ENCODE data around the gene SFRP5.

Gene SFRP5

GRCh38 chr10:97785231-97785630 lies 13.4 kb upstream of the SFRP5 start:
- peaks cover 0 to 25% of the 10 kb centered on the region in 2 donors for H3K27me3 ChIP-seq
- no peak for DNase-seq
- TF ChIP-seq CTCF (IDR thresholded peaks at IDR 0.05), result no peak
- no peak overlapping the region for H3K4me3 ChIP-seq
- intact Hi-C loops (cut with DNase I; ENCODE audit: low total_unique reads), result no loop called here
- H3K27ac ChIP-seq, result no peak overlapping the region
- no peaks in the 10 kb centered on the region for H3K36me3 ChIP-seq
- H3K9me3 ChIP-seq, result no peaks in the 10 kb centered on the region
- peaks cover 0 to 16% (median 7%) of the 10 kb centered on the region in 4 donors for H3K4me1 ChIP-seq

- no peaks in the 10 kb centered on the region for H3K36me3 ChIP-seq
- peaks cover 0 to 15% (median 6%) of the 10 kb centered on the region in 4 donors for H3K4me1 ChIP-seq
- peaks cover 0 to 18% of the 10 kb centered on the region in 2 donors for H3K27me3 ChIP-seq
- no peak for TF ChIP-seq CTCF (IDR thresholded peaks at IDR 0.05)
- H3K9me3 ChIP-seq, result no peaks in the 10 kb centered on the region
- H3K4me3 ChIP-seq, result no peak overlapping the region
- H3K27ac ChIP-seq, result no peak overlapping the region
- DNase-seq, result no peak
- intact Hi-C loops (cut with DNase I; ENCODE audit: low total_unique reads), result no loop called here
Measured at GRCh38 chr10:97784200-97784810, 12.5 kb upstream of the SFRP5 start.

GRCh38 chr10:97782455-97783228 lies 10.8 kb upstream of the SFRP5 start:
- Histone ChIP-seq H3K36me3 (no peaks in the 10 kb centered on the region), H3K27me3 (peaks cover 0 to 7% of the 10 kb centered on the region in 2 donors), H3K4me3 (no peak overlapping the region), H3K4me1 (peaks cover 0 to 6% (median 0%) of the 10 kb centered on the region in 4 donors), H3K9me3 (no peaks in the 10 kb centered on the region), H3K27ac (no peak overlapping the region)
- TF ChIP-seq CTCF (IDR thresholded peaks at IDR 0.05), result no peak
- no peak for DNase-seq
- intact Hi-C loops (cut with DNase I; ENCODE audit: low total_unique reads), result no loop called here

GRCh38 chr10:97781618-97782331 lies 10.0 kb upstream of the SFRP5 start:
- Histone ChIP-seq H3K27me3 (peaks cover 0 to 1% of the 10 kb centered on the region in 2 donors), H3K4me1 (peaks cover 0 to 6% (median 0%) of the 10 kb centered on the region in 4 donors), H3K36me3 (no peaks in the 10 kb centered on the region), H3K4me3 (no peak overlapping the region), H3K27ac (no peak overlapping the region), H3K9me3 (no peaks in the 10 kb centered on the region)
- DNase-seq, result no peak
- intact Hi-C loops (cut with DNase I; ENCODE audit: low total_unique reads), result no loop called here
- TF ChIP-seq CTCF (IDR thresholded peaks at IDR 0.05), result no peak

GRCh38 chr10:97780841-97781617 lies 9.2 kb upstream of the SFRP5 start:
- H3K4me1 ChIP-seq, result peaks cover 0 to 6% (median 0%) of the 10 kb centered on the region in 4 donors
- H3K36me3 ChIP-seq, result no peaks in the 10 kb centered on the region
- intact Hi-C loops (cut with DNase I; ENCODE audit: low total_unique reads), result no loop called here
- H3K27ac ChIP-seq, result no peak overlapping the region
- H3K4me3 ChIP-seq, result no peak overlapping the region
- H3K9me3 ChIP-seq, result no peaks in the 10 kb centered on the region
- no peak for DNase-seq
- TF ChIP-seq CTCF (IDR thresholded peaks at IDR 0.05), result no peak
- H3K27me3 ChIP-seq, result no peaks in the 10 kb centered on the region
